Bronchial epithelial cell (primary cell): ENCODE data around the gene TCERG1L. TPM values are rescaled to one million over a fixed set of nuclear protein-coding genes. Genes with fewer than 3 reads are reported as not detected.

Experiments used
- DNase-seq: peaks from one replicate; pipeline ENCODE4 v3.0.0-alpha.2; 2010; ENCODE audit warnings: low read depth
- FAIRE-seq: peaks from 2 replicates; lab custom pipeline; 2011; peaks lifted over from hg19 to GRCh38; lab: Jason Lieb, UNC
- H3K27me3 ChIP-seq: 2 replicates; pipeline ENCODE4 v1.5.1; 2011; ENCODE audit warnings: low read length; ENCODE audit not compliant: control insufficient read depth, insufficient read depth
- H3K36me3 ChIP-seq: 2 replicates; pipeline ENCODE4 v1.5.1; 2011; ENCODE audit warnings: low read length; ENCODE audit not compliant: control insufficient read depth, insufficient read depth
- H3K4me3 ChIP-seq: 2 replicates; pipeline ENCODE4 v1.5.1; 2011; ENCODE audit warnings: mild to moderate bottlenecking, low read depth, low read length, control low read depth
- total RNA-seq: library from RNA; depleted of rRNA; stranded (reverse); fragments of >200 nt; gene quantifications from 2 replicates; pipeline ENCODE4 v1.2.1, GENCODE V29; 2014
- TF ChIP-seq, protein P1 (sequence below): IDR thresholded peaks from 2 replicates; pipeline ENCODE4 v1.5.1; 2011; ENCODE audit warnings: mild to moderate bottlenecking, moderate library complexity, low read length, control low read depth, inconsistent platforms; ENCODE audit not compliant: insufficient read depth, severe bottlenecking

TCERG1L gene
- total RNA-seq, 1 donor from 2014 or later = not detected

DNA sequence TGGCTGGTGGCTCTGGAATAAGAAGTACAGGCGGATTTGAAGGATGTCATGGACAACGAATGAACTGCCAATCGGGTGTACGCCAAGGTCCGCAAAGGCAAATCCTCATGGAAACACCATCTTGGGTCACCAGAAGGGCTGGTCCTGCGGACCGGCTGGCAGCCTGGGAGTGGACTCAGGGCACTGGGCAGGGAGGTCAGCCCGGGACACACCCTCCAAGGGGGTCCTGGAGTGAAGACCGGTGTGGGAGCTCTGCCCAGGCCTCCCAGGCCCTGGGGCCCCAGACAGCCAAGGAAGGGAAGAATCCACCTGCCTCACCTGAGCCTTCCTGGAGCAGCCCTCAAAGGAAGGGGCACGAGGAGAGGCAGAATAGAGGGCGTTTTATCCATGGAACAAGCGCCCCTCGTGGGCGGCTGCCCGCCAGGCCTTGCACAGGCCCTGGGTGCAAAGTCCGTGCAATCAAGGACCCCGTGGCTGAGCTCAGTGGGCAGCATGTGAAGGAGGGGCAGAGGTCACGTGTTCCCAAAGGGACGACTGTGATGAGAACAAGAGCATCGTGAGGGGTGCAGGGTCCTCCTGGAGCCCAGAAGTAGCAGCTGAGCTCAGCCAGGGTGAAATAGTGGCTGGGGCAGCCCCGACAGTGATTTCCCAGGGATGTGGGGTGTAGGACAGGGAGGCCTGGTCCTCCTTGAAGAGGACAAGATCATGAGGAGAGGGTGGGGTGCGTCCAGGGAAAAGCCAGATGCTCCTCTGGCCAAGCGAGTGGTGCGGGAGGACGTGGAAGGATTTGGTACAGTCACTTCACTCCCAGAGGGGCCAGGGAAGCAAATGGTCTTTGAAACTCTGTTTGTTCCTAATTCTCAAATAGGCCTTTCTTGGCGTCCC, 105.2 kb downstream of the TCERG1L start:
- Histone ChIP-seq H3K4me3 (no peak overlapping the region), H3K27me3 (no peaks in the 10 kb centered on the region), H3K36me3 (no peaks in the 10 kb centered on the region)
- DNase-seq (no peak), FAIRE-seq (no peak)
- TF ChIP-seq, protein P1, sequence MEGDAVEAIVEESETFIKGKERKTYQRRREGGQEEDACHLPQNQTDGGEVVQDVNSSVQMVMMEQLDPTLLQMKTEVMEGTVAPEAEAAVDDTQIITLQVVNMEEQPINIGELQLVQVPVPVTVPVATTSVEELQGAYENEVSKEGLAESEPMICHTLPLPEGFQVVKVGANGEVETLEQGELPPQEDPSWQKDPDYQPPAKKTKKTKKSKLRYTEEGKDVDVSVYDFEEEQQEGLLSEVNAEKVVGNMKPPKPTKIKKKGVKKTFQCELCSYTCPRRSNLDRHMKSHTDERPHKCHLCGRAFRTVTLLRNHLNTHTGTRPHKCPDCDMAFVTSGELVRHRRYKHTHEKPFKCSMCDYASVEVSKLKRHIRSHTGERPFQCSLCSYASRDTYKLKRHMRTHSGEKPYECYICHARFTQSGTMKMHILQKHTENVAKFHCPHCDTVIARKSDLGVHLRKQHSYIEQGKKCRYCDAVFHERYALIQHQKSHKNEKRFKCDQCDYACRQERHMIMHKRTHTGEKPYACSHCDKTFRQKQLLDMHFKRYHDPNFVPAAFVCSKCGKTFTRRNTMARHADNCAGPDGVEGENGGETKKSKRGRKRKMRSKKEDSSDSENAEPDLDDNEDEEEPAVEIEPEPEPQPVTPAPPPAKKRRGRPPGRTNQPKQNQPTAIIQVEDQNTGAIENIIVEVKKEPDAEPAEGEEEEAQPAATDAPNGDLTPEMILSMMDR = no peak

DNA sequence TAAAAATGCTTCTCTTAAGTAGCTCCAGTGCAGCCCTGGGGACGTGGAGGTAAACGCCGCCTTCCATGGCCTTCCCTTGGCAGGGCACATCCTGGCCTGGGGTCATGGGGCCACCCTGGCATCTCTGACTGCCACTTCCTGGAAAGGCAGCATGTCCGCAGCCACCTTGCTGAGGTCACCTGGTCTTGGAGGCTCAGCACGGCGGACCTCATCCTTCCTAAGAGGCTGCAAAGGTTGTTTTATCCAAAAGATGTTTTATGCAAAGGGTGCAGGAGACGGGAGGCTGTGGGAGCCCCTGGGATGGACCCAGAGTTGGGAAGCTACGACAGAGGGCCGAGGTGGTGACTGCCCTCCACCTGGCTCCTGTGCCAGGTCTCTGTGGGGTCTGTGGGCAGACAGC, 106.0 kb downstream of the TCERG1L start:
- FAIRE-seq = no peak
- TF ChIP-seq, protein P1 = no peak
- no peak for DNase-seq
- Histone ChIP-seq H3K36me3 (no peaks in the 10 kb centered on the region), H3K4me3 (no peak overlapping the region), H3K27me3 (no peaks in the 10 kb centered on the region)

DNA sequence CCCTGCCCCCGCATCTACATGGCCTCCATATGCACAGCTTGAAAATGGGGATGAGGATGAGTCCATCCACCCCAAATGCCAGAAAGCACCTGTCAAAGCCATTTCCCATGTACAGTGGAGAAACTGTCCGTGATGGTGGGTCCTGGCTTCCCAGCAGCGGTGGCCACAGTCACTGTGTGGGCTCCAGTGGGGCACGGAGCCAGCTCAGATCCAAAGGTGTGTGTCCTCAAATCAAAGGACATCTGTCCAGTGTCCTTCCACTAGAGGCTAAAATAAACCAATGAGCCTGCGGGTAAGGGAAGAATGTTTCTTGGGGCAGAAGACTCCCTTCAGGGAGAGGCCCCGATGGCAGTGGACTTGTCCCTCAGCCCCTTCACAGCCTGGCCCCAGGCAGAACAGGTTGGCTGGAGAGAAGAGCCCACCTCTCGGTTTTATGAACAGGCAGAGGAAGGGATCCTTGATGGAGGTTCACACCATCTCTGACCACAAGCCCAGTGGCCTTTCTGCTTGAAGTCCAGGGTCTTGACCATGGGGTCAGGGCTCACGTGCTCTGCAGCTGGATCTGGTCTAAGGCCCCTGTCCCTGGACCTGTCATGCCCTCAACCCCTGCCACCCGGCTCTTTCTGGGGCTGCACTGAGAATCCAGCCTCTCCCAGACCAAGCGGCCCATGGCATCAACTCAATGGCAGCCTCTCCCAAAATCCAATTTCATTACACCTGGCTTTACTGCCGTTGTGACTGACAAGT, 106.9 kb downstream of the TCERG1L start:
- no peak for FAIRE-seq
- no peak for DNase-seq
- H3K4me3 ChIP-seq = no peak overlapping the region
- no peaks in the 10 kb centered on the region for H3K36me3 ChIP-seq
- TF ChIP-seq, protein P1 = no peak
- H3K27me3 ChIP-seq = no peaks in the 10 kb centered on the region

DNA sequence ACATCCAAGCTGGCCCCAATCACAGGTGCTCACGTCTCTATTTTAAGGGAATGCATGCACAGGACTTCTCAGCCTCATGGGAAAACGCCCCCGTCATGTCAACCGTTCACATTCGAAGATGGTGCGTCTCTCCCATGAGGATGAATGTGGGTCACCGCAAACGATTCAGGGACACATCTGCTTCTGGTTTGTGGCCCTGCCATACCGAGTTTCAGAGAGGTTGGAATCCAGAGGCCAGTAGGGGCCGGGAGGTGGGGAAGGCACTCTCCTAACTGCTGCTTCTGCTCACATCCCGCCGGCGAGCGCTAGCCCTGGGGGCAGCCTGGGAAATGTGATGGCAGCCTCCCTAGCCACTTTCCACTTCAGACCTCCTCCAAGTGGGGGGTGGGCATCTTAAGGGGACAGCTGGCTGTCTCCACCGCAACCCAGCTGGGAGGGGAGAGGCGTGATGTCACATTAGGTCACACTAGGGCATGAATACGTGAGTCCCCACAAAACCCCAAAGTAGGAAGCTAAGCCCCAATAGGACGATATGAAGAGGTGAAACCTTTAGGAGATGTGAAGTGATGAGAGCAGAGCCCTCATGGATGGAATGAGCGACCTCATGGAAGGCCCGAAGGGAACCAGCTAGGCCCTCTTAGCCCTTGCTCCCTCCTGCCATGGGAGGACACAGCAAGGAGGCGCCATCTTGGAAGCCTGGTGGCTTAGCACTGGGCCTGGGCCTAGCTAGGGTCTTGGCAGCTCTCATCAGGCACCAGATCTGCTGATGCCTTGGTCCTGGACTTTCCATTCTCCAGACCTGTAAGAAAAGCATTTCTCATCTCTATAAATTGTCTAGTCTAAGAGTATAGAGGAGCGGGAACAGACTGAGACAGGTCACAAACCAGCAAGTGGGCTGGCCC, 107.8 kb downstream of the TCERG1L start:
- no peaks in the 10 kb centered on the region for H3K27me3 ChIP-seq
- H3K36me3 ChIP-seq = no peaks in the 10 kb centered on the region
- no peak for FAIRE-seq
- no peak overlapping the region for H3K4me3 ChIP-seq
- no peak for DNase-seq
- TF ChIP-seq, protein P1 = no peak

DNA sequence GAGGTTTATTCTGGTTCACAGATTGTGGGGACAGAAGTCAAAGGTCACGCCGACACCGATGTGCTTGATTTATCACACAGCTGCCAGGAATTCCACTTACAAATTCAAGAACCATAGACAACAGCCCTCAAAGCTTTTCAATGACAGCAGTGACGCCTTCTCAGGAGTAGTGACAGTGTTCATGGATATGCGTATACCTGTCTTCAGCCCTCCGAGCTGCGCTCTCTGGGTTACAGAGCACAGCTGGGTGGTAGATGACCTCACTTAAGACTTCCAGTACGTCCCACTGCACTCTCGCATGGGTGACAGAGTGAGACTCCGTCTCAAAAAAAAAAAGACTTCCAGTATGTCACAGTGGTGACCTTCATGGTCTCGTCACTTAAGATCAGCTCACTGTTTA, 108.5 kb downstream of the TCERG1L start:
- DNase-seq = no peak
- TF ChIP-seq, protein P1 = no peak
- Histone ChIP-seq H3K36me3 (no peaks in the 10 kb centered on the region), H3K4me3 (no peak overlapping the region), H3K27me3 (no peaks in the 10 kb centered on the region)
- FAIRE-seq = no peak
